GM21576 (cell line): ENCODE measurements around the gene DOCK11.
"Not testable (repeated sequence)": the region's sequence is repeated elsewhere in the genome, so short reads cannot be mapped to it uniquely, and the experiment has no call there.

ENCODE experiments used
- ATAC-seq: cut with Tn5 transposase; IDR thresholded peaks from one replicate; pipeline ENCODE4 v1.9.1; 2021; ENCODE audit warnings: mild to moderate bottlenecking, moderate library complexity; ENCODE audit not compliant: unreplicated experiment

DOCK11 gene

GRCh38 chrX:118565853-118566252 lies 70.2 kb downstream of the DOCK11 start:
- ATAC-seq, result no peak

- ATAC-seq, result no peak
Measured at GRCh38 chrX:118566359-118566758, 70.7 kb downstream of the DOCK11 start.

GRCh38 chrX:118569676-118570075 lies 74.1 kb downstream of the DOCK11 start:
- no peak for ATAC-seq

- no peak for ATAC-seq
Measured at GRCh38 chrX:118570209-118570608, 74.6 kb downstream of the DOCK11 start.

- ATAC-seq, result no peak
Measured at GRCh38 chrX:118571836-118572235, 76.2 kb downstream of the DOCK11 start.

GRCh38 chrX:118574666-118575065 lies 79.1 kb downstream of the DOCK11 start:
- no peak for ATAC-seq

GRCh38 chrX:118577041-118577440 lies 81.4 kb downstream of the DOCK11 start:
- no peak for ATAC-seq

- ATAC-seq, result no peak
Measured at GRCh38 chrX:118579417-118579816, 83.8 kb downstream of the DOCK11 start.

GRCh38 chrX:118582926-118583325 lies 87.3 kb downstream of the DOCK11 start:
- ATAC-seq, result not testable (repeated sequence)

GRCh38 chrX:118583781-118584180 lies 88.2 kb downstream of the DOCK11 start:
- ATAC-seq, result no peak

- no peak for ATAC-seq
Measured at GRCh38 chrX:118585296-118585695, 89.7 kb downstream of the DOCK11 start.

- ATAC-seq, result not testable (repeated sequence)
Measured at GRCh38 chrX:118586206-118586605, 90.6 kb downstream of the DOCK11 start.

GRCh38 chrX:118588715-118589114 lies 93.1 kb downstream of the DOCK11 start:
- no peak for ATAC-seq

- ATAC-seq, result no peak
Measured at GRCh38 chrX:118589227-118589626, 93.6 kb downstream of the DOCK11 start.

GRCh38 chrX:118593407-118593806 lies 97.8 kb downstream of the DOCK11 start:
- ATAC-seq, result no peak

GRCh38 chrX:118594697-118595420 lies 99.2 kb downstream of the DOCK11 start:
- no peak for ATAC-seq

GRCh38 chrX:118595501-118596042 lies 100.0 kb downstream of the DOCK11 start:
- ATAC-seq, result no peak

- ATAC-seq, result no peak
Measured at GRCh38 chrX:118596390-118596789, 100.8 kb downstream of the DOCK11 start.

GRCh38 chrX:118603981-118604380 lies 108.4 kb downstream of the DOCK11 start:
- ATAC-seq, result no peak

- no peak for ATAC-seq
Measured at GRCh38 chrX:118612290-118612689, 116.7 kb downstream of the DOCK11 start.

- no peak for ATAC-seq
Measured at GRCh38 chrX:118614150-118614549, 118.5 kb downstream of the DOCK11 start.

GRCh38 chrX:118615141-118615540 lies 119.5 kb downstream of the DOCK11 start:
- no peak for ATAC-seq
